ENCODE results near the gene PHC2.

DNA sequence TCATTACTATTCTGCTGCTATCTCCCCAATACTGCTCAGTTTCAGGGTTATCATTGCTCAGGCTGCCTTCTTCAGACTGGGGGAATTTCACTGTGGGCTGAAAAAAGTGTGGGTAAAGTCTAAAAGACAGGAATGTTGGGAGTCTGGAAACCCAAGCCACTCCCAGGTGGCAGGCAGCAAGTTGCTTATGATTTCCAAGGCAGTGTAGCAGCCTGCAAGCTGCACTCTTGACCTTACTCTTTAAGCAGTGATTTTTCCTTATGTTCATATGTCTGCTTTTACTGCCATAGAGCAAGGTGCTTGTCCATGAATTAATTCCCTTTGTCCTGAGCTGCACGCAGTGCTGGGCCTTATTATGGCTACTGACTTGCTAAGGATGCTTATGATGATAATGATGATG, 53.1 kb downstream of the PHC2 start:
- TF ChIP-seq CTCF (IDR thresholded peaks at IDR 0.05; ENCODE audit: low read length) (no peak), EZH2 (IDR thresholded peaks at IDR 0.05; ENCODE audit: borderline replicate concordance, low read length) (no peak)
